Activated T-helper 2 cell treated with anti-CD3 and anti-CD28 coated beads, Interferon-gamma antibody, Interleukin-2, Interleukin-4, amounts not matched to agents 10 μg/mL and 5 μg/mL and 100 μg/mL, durations not matched to agents 14 hours and 24 hours and 36 hours (primary cell): Measurements from ENCODE around the gene ESPN. TPM values are rescaled to one million over a fixed set of nuclear protein-coding genes. Genes with fewer than 3 reads are reported as not detected.
"Not testable (repeated sequence)": the region's sequence is repeated elsewhere in the genome, so short reads cannot be mapped to it uniquely, and the experiment has no call there.

Experiments
- DNase-seq: peaks from one replicate; pipeline ENCODE4 v3.0.0; 2021; ENCODE audit warnings: low spot score
- H3K27ac Mint-ChIP-seq: one replicate; pipeline ENCODE4 v1.8.0; 2021; ENCODE audit warnings: mixed read lengths
- H3K27me3 Mint-ChIP-seq: one replicate; pipeline ENCODE4 v1.8.0; 2021; ENCODE audit warnings: low read depth, mixed read lengths
- H3K36me3 Mint-ChIP-seq: one replicate; pipeline ENCODE4 v1.8.0; 2021; ENCODE audit warnings: low read depth, mixed read lengths
- H3K4me1 Mint-ChIP-seq: one replicate; pipeline ENCODE4 v1.8.0; 2021; ENCODE audit warnings: low read depth, mixed read lengths
- H3K4me3 Mint-ChIP-seq: one replicate; pipeline ENCODE4 v1.8.0; 2021; ENCODE audit warnings: low read depth, mild to moderate bottlenecking, moderate library complexity, mixed read lengths
- H3K9me3 Mint-ChIP-seq: one replicate; pipeline ENCODE4 v1.8.0; 2021; ENCODE audit warnings: mixed read lengths
- intact Hi-C: fragments of 100-400 bp; cut with micrococcal nuclease; formaldehyde crosslinking; loops from one replicate; pipeline ENCODE4 v1.15.1; 2023
- total RNA-seq: library from RNA; stranded (reverse); gene quantifications from 2 replicates; pipeline ENCODE4 v1.2.3, GENCODE V29; 2022

Gene ESPN
- total RNA-seq, 1 donor from 2014 or later: 1.0 TPM

GRCh38 chr1:6448749-6449631, 24.4 kb downstream of the ESPN start:
- intact Hi-C loops: no loop called here
- Mint-ChIP-seq H3K4me3 (peak overlapping the region; percentile 35), H3K36me3 (peaks cover 4% of the 10 kb centered on the region), H3K4me1 (peaks cover 11% of the 10 kb centered on the region), H3K9me3 (no peaks in the 10 kb centered on the region), H3K27me3 (peaks cover 51% of the 10 kb centered on the region), H3K27ac (no peak overlapping the region)
- DNase-seq: no peak

DNA sequence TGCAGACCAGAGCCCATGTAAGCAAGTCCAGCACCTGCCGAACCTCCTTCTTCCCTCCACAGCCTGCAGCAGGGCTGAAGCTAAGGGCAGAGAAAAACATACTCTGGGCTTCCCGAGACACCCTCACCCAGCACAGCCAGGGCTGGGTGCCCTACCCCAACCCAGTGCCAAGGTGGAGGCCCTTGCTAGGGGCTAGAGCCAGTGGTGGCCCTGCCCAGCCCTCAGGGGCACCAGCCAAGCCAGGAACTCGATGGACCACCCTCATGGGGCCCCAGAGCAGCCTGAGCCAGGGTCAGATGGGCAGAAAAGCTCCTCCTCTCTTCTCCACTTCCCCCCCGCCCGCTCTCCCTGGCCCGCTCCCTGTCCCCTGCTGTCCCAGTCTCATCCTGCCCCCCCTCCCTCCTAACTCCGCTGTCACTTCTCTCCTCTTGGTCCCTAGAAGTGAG, 25.5 kb downstream of the ESPN start:
- Mint-ChIP-seq H3K4me1 (peaks cover 11% of the 10 kb centered on the region), H3K27me3 (peaks cover 51% of the 10 kb centered on the region), H3K36me3 (peaks cover 4% of the 10 kb centered on the region), H3K9me3 (no peaks in the 10 kb centered on the region), H3K4me3 (no peak overlapping the region), H3K27ac (no peak overlapping the region)
- intact Hi-C loops: no loop called here
- DNase-seq: no peak

DNA sequence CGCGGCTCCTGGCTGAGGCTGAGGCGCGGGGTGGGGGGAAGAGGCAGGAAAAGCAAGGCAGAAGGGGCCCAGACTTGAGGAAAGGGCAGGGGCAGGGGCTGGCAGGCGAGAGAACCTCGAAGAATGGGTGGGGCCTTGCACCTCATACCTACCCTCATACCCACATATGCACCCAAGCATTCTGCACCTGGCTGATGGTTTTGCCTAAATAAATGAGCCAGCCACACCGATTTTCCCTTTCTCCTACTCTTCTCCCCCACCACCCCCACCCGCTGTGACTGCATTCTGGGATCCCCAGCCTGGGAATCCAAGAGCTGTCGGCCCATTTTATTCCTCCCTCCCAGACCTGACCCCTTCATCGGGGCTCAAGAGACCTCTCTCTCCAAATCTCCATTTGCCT, 25.9 kb downstream of the ESPN start:
- H3K4me1 Mint-ChIP-seq: peaks cover 11% of the 10 kb centered on the region
- H3K36me3 Mint-ChIP-seq, H3K9me3 Mint-ChIP-seq, H3K4me3 Mint-ChIP-seq, intact Hi-C loops, H3K27ac Mint-ChIP-seq, DNase-seq: not testable (repeated sequence)
- peaks cover 50% of the 10 kb centered on the region for H3K27me3 Mint-ChIP-seq

GRCh38 chr1:6450943-6451373, 26.4 kb downstream of the ESPN start:
- no peak overlapping the region for H3K4me3 Mint-ChIP-seq
- H3K36me3 Mint-ChIP-seq: peaks cover 4% of the 10 kb centered on the region
- peaks cover 11% of the 10 kb centered on the region for H3K4me1 Mint-ChIP-seq
- intact Hi-C loops: no loop called here
- H3K27me3 Mint-ChIP-seq: peaks cover 49% of the 10 kb centered on the region
- H3K27ac Mint-ChIP-seq: no peak overlapping the region
- no peaks in the 10 kb centered on the region for H3K9me3 Mint-ChIP-seq
- DNase-seq: no peak

DNA sequence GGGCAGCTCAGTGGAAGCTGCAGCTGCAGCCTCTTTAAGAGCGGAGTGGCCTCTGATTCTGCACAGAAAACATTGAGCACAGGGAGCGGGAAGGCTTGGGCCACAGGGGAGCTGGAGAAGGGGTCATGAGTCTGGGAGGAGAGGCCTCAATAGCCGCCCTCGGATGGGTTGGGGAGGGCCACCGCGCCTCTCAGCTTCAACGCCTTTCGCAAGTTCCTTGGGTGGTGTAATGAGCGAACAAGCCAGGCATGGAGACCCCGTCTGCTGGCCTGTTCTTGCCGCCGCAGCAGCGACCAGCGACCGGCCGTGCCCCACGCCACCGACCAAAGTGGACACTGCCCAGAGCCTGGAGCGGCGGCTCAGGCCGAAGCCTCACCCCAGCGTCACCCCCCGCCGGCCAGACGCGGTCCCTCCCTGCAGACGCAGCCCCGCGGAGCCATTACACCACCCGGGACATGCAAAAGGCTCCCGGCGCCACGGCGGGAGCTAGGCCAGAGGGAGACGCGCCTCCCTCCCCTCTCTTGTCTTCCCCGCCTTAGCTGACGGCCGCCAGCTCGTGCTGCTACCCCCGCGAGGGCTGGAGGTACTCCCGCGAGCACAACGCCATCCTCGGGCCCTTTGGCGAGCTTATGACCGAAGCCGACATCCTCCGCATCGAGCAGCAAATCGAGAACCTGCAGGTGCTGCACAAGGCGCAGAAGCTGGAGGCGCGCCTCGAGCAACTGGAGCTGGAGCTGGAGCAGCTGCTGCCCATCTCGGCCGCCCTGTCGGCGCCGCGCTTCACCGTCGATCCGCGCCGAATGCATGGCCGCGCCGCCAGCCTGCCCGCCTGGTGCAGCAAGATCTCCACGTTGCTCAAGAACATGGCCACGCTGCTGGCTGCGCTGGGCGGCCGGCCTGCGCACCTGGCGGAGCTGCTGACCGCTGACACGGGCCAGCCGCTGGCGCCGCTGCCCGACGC, 29.6 kb downstream of the ESPN start:
- H3K27me3 Mint-ChIP-seq: peaks cover 50% of the 10 kb centered on the region
- H3K27ac Mint-ChIP-seq, H3K36me3 Mint-ChIP-seq, H3K4me1 Mint-ChIP-seq, DNase-seq, H3K9me3 Mint-ChIP-seq, H3K4me3 Mint-ChIP-seq: not testable (repeated sequence)
- intact Hi-C loops: loop anchor here (2.0 kb wide), 1 partner anchor 29 kb away; the partner anchor contains the start of gene ESPN

- peaks cover 4% of the 10 kb centered on the region for H3K36me3 Mint-ChIP-seq
- H3K27me3 Mint-ChIP-seq: peaks cover 43% of the 10 kb centered on the region
- no peak overlapping the region for H3K27ac Mint-ChIP-seq
- no peak overlapping the region for H3K4me3 Mint-ChIP-seq
- no peak for DNase-seq
- H3K4me1 Mint-ChIP-seq: peaks cover 9% of the 10 kb centered on the region
- intact Hi-C loops: loop anchor here (2.0 kb wide), 1 partner anchor 30 kb away; the partner anchor contains the start of gene ESPN
- H3K9me3 Mint-ChIP-seq: no peaks in the 10 kb centered on the region
These were observed 30.5 kb downstream of the ESPN start for GRCh38 chr1:6454856-6455751.

DNA sequence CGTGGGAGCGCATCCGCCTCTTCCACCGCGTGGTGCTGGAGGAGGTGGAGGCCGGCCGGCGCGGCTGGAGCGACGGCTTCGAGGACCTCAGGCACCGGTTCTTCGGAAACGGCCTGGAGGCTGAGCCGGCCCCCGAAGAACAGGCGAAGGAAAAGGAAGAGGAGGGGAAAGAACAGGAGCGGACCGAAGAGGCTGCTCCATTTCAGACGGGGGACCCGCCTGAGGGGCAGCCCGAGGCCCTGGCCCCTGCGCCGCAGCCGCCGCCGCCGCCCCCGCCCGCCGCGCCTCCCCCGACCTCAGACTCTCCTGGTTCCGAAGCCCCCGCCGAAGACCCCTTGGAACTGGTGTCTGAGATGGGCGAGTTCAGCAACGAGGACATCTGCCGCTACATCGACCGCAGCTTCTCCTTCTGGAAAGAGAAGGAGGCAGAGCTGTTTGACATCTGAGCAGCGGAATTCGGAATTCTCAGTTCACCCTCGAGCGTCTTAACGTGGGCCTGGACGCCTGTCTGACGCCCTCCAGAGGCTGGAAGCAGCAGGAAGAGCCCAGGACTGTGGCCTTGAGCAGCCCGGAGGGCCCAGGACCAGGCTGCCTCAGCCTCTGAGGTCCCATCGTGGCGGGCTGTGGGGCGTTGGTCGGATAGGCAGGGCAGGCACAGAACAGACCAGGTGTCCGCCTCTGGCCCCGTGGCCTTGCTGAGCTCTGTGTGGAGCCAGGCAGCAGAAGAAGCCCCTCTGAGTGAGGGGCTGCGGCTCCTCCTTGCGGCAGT, 31.4 kb downstream of the ESPN start:
- DNase-seq, H3K4me3 Mint-ChIP-seq, H3K27ac Mint-ChIP-seq, H3K9me3 Mint-ChIP-seq, H3K36me3 Mint-ChIP-seq: not testable (repeated sequence)
- Mint-ChIP-seq H3K27me3 (peaks cover 36% of the 10 kb centered on the region), H3K4me1 (peaks cover 17% of the 10 kb centered on the region)
- intact Hi-C loops: loop anchor here (2.0 kb wide), 1 partner anchor 31 kb away; the partner anchor contains the start of gene ESPN

- no peak for DNase-seq
- no peaks in the 10 kb centered on the region for H3K9me3 Mint-ChIP-seq
- no peak overlapping the region for H3K27ac Mint-ChIP-seq
- peaks cover 20% of the 10 kb centered on the region for H3K4me1 Mint-ChIP-seq
- peaks cover 34% of the 10 kb centered on the region for H3K27me3 Mint-ChIP-seq
- intact Hi-C loops: no loop called here
- peaks cover 18% of the 10 kb centered on the region for H3K36me3 Mint-ChIP-seq
- no peak overlapping the region for H3K4me3 Mint-ChIP-seq
These were observed 32.4 kb downstream of the ESPN start for GRCh38 chr1:6456800-6457466.

GRCh38 chr1:6459850-6460265, 35.3 kb downstream of the ESPN start:
- Mint-ChIP-seq H3K27me3 (peaks cover 14% of the 10 kb centered on the region), H3K4me3 (peak overlapping the region; percentile 81), H3K4me1 (peaks cover 38% of the 10 kb centered on the region), H3K27ac (peak overlapping the region; percentile 87), H3K9me3 (no peaks in the 10 kb centered on the region), H3K36me3 (peaks cover 39% of the 10 kb centered on the region)
- intact Hi-C loops: no loop called here
- peak; percentile 46 for DNase-seq

DNA sequence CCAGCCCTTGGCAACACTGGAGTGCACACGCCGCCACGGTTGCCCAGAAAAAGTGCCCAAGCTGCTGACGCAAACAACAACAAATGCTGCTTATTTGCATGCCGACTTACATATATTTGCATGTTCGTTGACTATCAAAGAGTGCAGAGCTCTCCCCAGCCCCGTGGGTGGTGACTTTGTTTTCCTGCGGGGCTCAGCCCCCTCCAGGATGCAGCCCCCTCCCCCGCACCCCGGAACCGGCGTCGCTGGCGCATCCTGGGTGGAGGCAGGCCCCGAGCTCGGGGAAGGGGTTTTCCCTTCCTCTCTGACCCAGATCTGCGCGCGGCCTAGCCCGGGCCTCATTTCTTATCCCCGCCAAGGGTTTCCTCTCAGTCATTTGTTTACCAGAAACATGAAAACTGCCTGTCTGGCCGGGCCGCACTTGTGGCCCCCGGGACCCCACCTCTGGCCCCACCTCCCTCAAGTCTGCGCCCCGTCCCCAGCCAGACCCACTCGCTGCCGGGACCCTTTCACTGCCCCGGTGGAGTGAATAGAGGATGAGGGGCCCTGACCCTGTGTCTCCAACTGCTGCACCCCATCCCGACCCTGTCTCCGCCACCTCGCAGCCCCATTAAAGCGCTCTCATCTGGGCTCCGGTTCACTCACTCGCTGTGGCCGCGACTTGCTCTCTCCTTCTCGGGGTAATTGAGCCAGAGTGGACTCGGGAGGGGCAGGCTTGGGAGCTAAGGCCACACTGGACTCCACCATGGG, 35.9 kb downstream of the ESPN start:
- peaks cover 42% of the 10 kb centered on the region for H3K36me3 Mint-ChIP-seq
- H3K27me3 Mint-ChIP-seq: peaks cover 14% of the 10 kb centered on the region
- peak; percentile 80 for DNase-seq
- intact Hi-C loops: no loop called here
- peak overlapping the region; percentile 81 for H3K4me3 Mint-ChIP-seq
- no peaks in the 10 kb centered on the region for H3K9me3 Mint-ChIP-seq
- H3K4me1 Mint-ChIP-seq: peaks cover 38% of the 10 kb centered on the region
- peak overlapping the region; percentile 87 for H3K27ac Mint-ChIP-seq
